Skeletal muscle satellite cell (primary cell): ENCODE results near the gene MYCBP2.
"Not testable (repeated sequence)": the region's sequence is repeated elsewhere in the genome, so short reads cannot be mapped to it uniquely, and the experiment has no call there.

Experiments used
- H3K27me3 ChIP-seq: 2 replicates; pipeline ENCODE4 v1.7.0; 2013; ENCODE audit warnings: low read length; ENCODE audit not compliant: control insufficient read depth, insufficient read depth
- H3K36me3 ChIP-seq: 2 replicates; pipeline ENCODE4 v1.7.0; 2013; ENCODE audit warnings: mild to moderate bottlenecking, control low read depth, low read length; ENCODE audit not compliant: insufficient read depth
- H3K4me1 ChIP-seq: 2 replicates; pipeline ENCODE4 v1.7.0; 2013; ENCODE audit warnings: low read length; ENCODE audit not compliant: control insufficient read depth, insufficient read depth
- H3K4me2 ChIP-seq: 2 replicates; pipeline ENCODE4 v1.7.0; 2013; ENCODE audit warnings: mild to moderate bottlenecking, low read length
- H3K4me3 ChIP-seq: 2 replicates; pipeline ENCODE4 v1.7.0; 2013; ENCODE audit warnings: low read length
- H3K9ac ChIP-seq: 2 replicates; pipeline ENCODE4 v1.7.0; 2013; ENCODE audit warnings: mild to moderate bottlenecking, low read depth, low read length, moderate library complexity
- H3K9me3 ChIP-seq: replicated peaks from 2 replicates; pipeline ENCODE4 v1.7.0; 2013; ENCODE audit warnings: mild to moderate bottlenecking, control low read depth, low read length

MYCBP2 gene

GRCh38 chr13:77356155-77356554 lies 29.3 kb upstream of the MYCBP2 start:
- H3K9ac ChIP-seq, result no peak overlapping the region
- no peaks in the 10 kb centered on the region for H3K9me3 ChIP-seq
- H3K4me3 ChIP-seq, result no peak overlapping the region
- no peaks in the 10 kb centered on the region for H3K4me1 ChIP-seq
- H3K4me2 ChIP-seq, result no peak overlapping the region
- H3K36me3 ChIP-seq, result no peaks in the 10 kb centered on the region
- no peaks in the 10 kb centered on the region for H3K27me3 ChIP-seq

DNA sequence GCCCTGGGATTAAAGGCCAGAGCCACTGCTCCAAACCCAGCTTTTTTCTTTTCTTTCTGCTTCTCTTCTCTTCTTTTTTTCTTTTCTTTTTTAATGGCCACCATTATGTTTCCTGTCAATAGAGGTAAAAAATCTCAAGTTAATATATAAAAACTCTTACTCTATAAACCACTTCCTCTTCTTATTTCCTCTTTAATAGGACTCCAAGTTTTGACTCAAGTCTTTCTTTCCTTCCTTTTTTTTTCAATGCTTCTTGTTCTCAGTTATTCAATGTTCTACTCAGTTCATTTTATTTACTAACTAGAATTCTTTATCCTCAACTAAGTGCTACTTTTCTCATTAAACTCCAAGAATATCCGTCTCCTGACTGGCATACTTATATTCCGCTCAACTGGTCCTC lies 27.1 kb upstream of the MYCBP2 start:
- Histone ChIP-seq H3K9ac (no peak overlapping the region), H3K4me3 (no peak overlapping the region), H3K36me3 (no peaks in the 10 kb centered on the region), H3K27me3 (no peaks in the 10 kb centered on the region), H3K4me2 (no peak overlapping the region), H3K4me1 (no peaks in the 10 kb centered on the region), H3K9me3 (no peaks in the 10 kb centered on the region)

GRCh38 chr13:77351315-77351714 lies 24.4 kb upstream of the MYCBP2 start:
- no peaks in the 10 kb centered on the region for H3K36me3 ChIP-seq
- H3K4me1 ChIP-seq, result no peaks in the 10 kb centered on the region
- no peaks in the 10 kb centered on the region for H3K27me3 ChIP-seq
- no peaks in the 10 kb centered on the region for H3K9me3 ChIP-seq
- H3K9ac ChIP-seq, result no peak overlapping the region
- no peak overlapping the region for H3K4me2 ChIP-seq
- no peak overlapping the region for H3K4me3 ChIP-seq

DNA sequence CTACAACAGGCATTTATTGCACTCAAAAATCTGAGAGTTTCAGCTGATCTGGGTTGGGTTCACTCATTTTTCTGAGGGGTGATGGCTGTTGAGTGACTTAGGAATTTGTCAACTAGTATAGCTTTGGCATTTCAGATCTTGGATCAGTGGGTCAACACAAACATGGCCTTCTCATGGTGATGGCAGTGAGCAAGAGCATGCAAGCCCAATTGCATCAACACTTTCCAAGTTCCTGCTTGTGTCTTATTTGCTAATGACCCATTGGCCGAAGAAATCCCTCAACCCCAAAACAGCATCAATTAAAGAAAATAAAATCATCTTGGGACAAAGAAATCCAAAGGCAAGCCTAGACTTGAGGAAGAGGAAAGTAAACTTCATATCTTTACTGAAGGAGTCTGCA lies 23.9 kb upstream of the MYCBP2 start:
- no peaks in the 10 kb centered on the region for H3K9me3 ChIP-seq
- no peak overlapping the region for H3K4me2 ChIP-seq
- H3K9ac ChIP-seq, result no peak overlapping the region
- no peaks in the 10 kb centered on the region for H3K4me1 ChIP-seq
- no peaks in the 10 kb centered on the region for H3K27me3 ChIP-seq
- H3K36me3 ChIP-seq, result no peaks in the 10 kb centered on the region
- H3K4me3 ChIP-seq, result no peak overlapping the region

GRCh38 chr13:77349365-77349764 lies 22.5 kb upstream of the MYCBP2 start:
- Histone ChIP-seq H3K4me1 (no peaks in the 10 kb centered on the region), H3K4me2 (no peak overlapping the region), H3K9me3 (no peaks in the 10 kb centered on the region), H3K9ac (no peak overlapping the region), H3K27me3 (no peaks in the 10 kb centered on the region), H3K36me3 (no peaks in the 10 kb centered on the region), H3K4me3 (no peak overlapping the region)

GRCh38 chr13:77347351-77347750 lies 20.5 kb upstream of the MYCBP2 start:
- not testable (repeated sequence) for H3K27me3 ChIP-seq, H3K4me2 ChIP-seq, H3K4me3 ChIP-seq, H3K9ac ChIP-seq, H3K4me1 ChIP-seq, H3K9me3 ChIP-seq, H3K36me3 ChIP-seq

- Histone ChIP-seq H3K36me3 (no peaks in the 10 kb centered on the region), H3K9ac (no peak overlapping the region), H3K27me3 (peaks cover under 1% of the 10 kb centered on the region), H3K4me1 (no peaks in the 10 kb centered on the region), H3K4me3 (no peak overlapping the region), H3K9me3 (no peaks in the 10 kb centered on the region), H3K4me2 (no peak overlapping the region)
Measured at GRCh38 chr13:77345150-77345780, 18.4 kb upstream of the MYCBP2 start.

DNA sequence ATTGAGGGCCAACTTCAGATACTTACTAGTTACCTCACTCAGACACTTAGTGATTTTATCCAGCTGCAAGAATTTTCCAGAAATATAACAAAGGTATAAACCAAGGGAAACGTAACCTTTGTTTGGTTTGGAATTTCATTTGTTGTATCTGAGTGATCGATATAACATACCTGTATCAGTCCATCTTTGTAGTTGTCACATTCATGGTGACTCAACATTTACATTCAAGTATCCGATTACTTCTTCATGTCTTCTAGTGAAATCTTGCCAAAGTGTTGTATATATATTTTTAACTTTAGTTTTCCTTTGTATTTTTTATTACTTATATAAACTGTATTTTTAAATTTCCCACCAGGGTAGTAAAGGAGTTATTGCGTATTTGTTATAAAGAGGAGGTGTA lies 16.9 kb upstream of the MYCBP2 start:
- no peak overlapping the region for H3K9ac ChIP-seq
- no peak overlapping the region for H3K4me2 ChIP-seq
- peaks cover 11% of the 10 kb centered on the region for H3K27me3 ChIP-seq
- no peaks in the 10 kb centered on the region for H3K9me3 ChIP-seq
- H3K4me1 ChIP-seq, result no peaks in the 10 kb centered on the region
- H3K4me3 ChIP-seq, result no peak overlapping the region
- no peaks in the 10 kb centered on the region for H3K36me3 ChIP-seq

GRCh38 chr13:77339408-77339807 lies 12.5 kb upstream of the MYCBP2 start:
- H3K36me3 ChIP-seq, result no peaks in the 10 kb centered on the region
- no peak overlapping the region for H3K4me3 ChIP-seq
- no peaks in the 10 kb centered on the region for H3K9me3 ChIP-seq
- H3K27me3 ChIP-seq, result peaks cover 22% of the 10 kb centered on the region
- H3K4me2 ChIP-seq, result no peak overlapping the region
- H3K4me1 ChIP-seq, result no peaks in the 10 kb centered on the region
- H3K9ac ChIP-seq, result no peak overlapping the region

DNA sequence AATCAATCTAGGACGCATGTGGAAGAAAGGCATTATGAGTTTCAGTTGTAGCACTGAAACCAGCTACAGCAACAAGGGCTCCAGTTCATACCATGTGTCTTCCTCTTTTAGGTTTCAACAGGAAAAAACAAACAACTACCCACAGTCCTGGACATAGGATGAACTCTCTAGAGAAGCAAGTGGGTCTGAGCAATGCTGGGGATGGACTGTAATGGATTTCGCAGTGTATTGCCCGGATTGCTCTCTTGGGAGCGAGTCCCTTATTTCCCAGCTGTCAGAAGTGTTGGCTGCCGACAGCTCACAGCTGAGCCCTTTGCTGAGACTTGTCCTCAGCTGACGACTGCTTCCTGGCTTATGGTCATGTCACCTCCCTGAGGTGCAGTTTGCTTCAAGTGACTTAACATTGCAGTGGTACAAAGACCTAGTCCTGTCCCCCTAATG lies 12.1 kb upstream of the MYCBP2 start:
- Histone ChIP-seq H3K9me3 (no peaks in the 10 kb centered on the region), H3K9ac (no peak overlapping the region), H3K4me1 (no peaks in the 10 kb centered on the region), H3K4me2 (no peak overlapping the region), H3K4me3 (no peak overlapping the region), H3K27me3 (peaks cover 22% of the 10 kb centered on the region), H3K36me3 (no peaks in the 10 kb centered on the region)

DNA sequence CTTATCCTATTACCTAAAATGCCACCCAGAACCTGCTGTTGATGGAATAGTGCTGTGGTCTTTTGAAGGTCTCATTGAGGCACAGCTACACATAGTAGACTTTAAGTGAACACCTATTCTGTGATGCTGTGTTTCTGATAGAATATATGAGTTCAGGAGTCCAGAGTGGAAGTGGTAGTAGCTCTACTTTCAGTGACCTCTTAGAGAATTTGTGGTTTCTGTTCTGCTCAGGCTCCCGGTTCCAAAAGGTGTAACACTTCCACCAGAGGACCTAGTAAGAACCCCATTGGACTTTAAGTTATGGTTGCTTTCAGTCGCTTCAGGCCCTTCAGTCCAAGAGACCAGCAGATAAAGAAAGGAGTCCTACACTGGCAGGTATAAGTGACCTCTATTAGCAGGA lies 11.4 kb upstream of the MYCBP2 start:
- Histone ChIP-seq H3K36me3 (no peaks in the 10 kb centered on the region), H3K4me2 (no peak overlapping the region), H3K4me1 (no peaks in the 10 kb centered on the region), H3K9ac (no peak overlapping the region), H3K4me3 (no peak overlapping the region), H3K9me3 (no peaks in the 10 kb centered on the region), H3K27me3 (peaks cover 22% of the 10 kb centered on the region)

DNA sequence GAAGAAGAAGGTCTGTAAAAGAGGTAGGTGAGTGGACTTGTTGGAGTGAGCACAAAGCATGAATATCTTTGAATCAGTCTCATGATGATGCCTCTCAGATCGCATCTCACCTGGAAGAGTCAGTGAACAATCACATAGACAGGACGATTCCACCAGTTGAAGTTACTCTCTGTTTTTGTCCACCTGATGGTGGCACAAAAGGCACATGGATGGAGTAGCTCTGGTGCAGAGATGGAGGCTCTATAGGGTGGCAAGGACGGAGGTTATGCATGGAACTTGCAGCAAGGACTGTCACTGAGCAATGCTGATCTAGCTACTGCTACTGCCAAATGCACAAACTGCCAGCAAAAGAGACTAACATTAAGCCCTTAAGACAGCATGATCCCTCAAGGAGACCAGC lies 10.3 kb upstream of the MYCBP2 start:
- peaks cover 22% of the 10 kb centered on the region for H3K27me3 ChIP-seq
- H3K4me2 ChIP-seq, result no peak overlapping the region
- H3K9me3 ChIP-seq, result no peaks in the 10 kb centered on the region
- no peaks in the 10 kb centered on the region for H3K4me1 ChIP-seq
- H3K9ac ChIP-seq, result no peak overlapping the region
- H3K4me3 ChIP-seq, result no peak overlapping the region
- no peaks in the 10 kb centered on the region for H3K36me3 ChIP-seq
